Measurements from ENCODE around the gene ZKSCAN1.
"Not testable (repeated sequence)": the region's sequence is repeated elsewhere in the genome, so short reads cannot be mapped to it uniquely, and the experiment has no call there.

ZKSCAN1 gene

GRCh38 chr7:100003711-100004661 lies 11.4 kb upstream of the ZKSCAN1 start:
- no peak for DNase-seq

- DNase-seq, result no peak
These were observed 7.5 kb upstream of the ZKSCAN1 start for GRCh38 chr7:100007887-100008286.

GRCh38 chr7:100008525-100008924 lies 6.9 kb upstream of the ZKSCAN1 start:
- no peak for DNase-seq

GRCh38 chr7:100009952-100010351 lies 5.4 kb upstream of the ZKSCAN1 start:
- not testable (repeated sequence) for DNase-seq

GRCh38 chr7:100010901-100011300 lies 4.5 kb upstream of the ZKSCAN1 start:
- no peak for DNase-seq

GRCh38 chr7:100011516-100011915 lies 3.9 kb upstream of the ZKSCAN1 start:
- DNase-seq, result no peak

- DNase-seq, result not testable (repeated sequence)
These were observed 2.7 kb upstream of the ZKSCAN1 start for GRCh38 chr7:100012385-100013327.

GRCh38 chr7:100013328-100013676 lies 2.1 kb upstream of the ZKSCAN1 start:
- no peak for DNase-seq

- no peak for DNase-seq
These were observed 962 bp downstream of the ZKSCAN1 start for GRCh38 chr7:100016215-100016901.

- no peak for DNase-seq
These were observed 1.9 kb downstream of the ZKSCAN1 start for GRCh38 chr7:100017300-100017699.

GRCh38 chr7:100017875-100018274 lies 2.5 kb downstream of the ZKSCAN1 start:
- DNase-seq, result no peak

- no peak for DNase-seq
These were observed 4.5 kb downstream of the ZKSCAN1 start for GRCh38 chr7:100019908-100020307.

GRCh38 chr7:100021297-100021696 lies 5.9 kb downstream of the ZKSCAN1 start:
- DNase-seq, result no peak

- DNase-seq, result no peak
These were observed 7.2 kb downstream of the ZKSCAN1 start for GRCh38 chr7:100022621-100023020.

- DNase-seq, result no peak
These were observed 8.1 kb downstream of the ZKSCAN1 start for GRCh38 chr7:100023526-100023925.

- DNase-seq, result no peak
These were observed 8.7 kb downstream of the ZKSCAN1 start for GRCh38 chr7:100024020-100024619.

- no peak for DNase-seq
These were observed 11.8 kb downstream of the ZKSCAN1 start for GRCh38 chr7:100027197-100027596.

- DNase-seq, result no peak
These were observed 14.2 kb downstream of the ZKSCAN1 start for GRCh38 chr7:100029596-100029995.

GRCh38 chr7:100033526-100033925 lies 18.1 kb downstream of the ZKSCAN1 start:
- DNase-seq, result no peak

GRCh38 chr7:100034871-100035510 lies 19.6 kb downstream of the ZKSCAN1 start:
- DNase-seq, result no peak

- DNase-seq, result no peak
These were observed 20.5 kb downstream of the ZKSCAN1 start for GRCh38 chr7:100035876-100036275.

- no peak for DNase-seq
These were observed 22.9 kb downstream of the ZKSCAN1 start for GRCh38 chr7:100038326-100038725.

All from GOT3 (cell line).